ENCODE measurements around the gene XPNPEP2. TPM values are rescaled to one million over a fixed set of nuclear protein-coding genes. Genes with fewer than 3 reads are reported as not detected.

The XPNPEP2 gene
- polyA plus RNA-seq, 3 donors = 0.19 TPM; not detected in 2

- Histone ChIP-seq H2AFZ (ENCODE audit: insufficient read depth, low read depth, low read length, poor library complexity, severe bottlenecking) (no peak overlapping the region), H4K20me1 (ENCODE audit: insufficient read depth, low read length) (no peaks in the 10 kb centered on the region), H3K4me3 (replicated peaks in 1 of 3; ENCODE audit: low read depth in 2 of 3, low read length in 3 of 3) (no peak overlapping the region), H3K36me3 (replicated peaks in 1 of 2; ENCODE audit: control insufficient read depth in 1 of 2, insufficient read depth in 2 of 2, low read length in 2 of 2) (no peaks in the 10 kb centered on the region), H3K9me3 (replicated peaks in 1 of 2; ENCODE audit: control insufficient read depth in 1 of 2, insufficient read depth in 1 of 2, low read length in 2 of 2) (no peaks in the 10 kb centered on the region), H3K9ac (ENCODE audit: insufficient read depth, low read length, poor library complexity, severe bottlenecking) (no peak overlapping the region), H3K27ac (ENCODE audit: low read depth in 1 of 2, low read length in 2 of 2) (peak overlapping the region in 1 of 2 donors; percentile 20), H3K27me3 (ENCODE audit: control insufficient read depth in 2 of 2, insufficient read depth in 2 of 2, low read length in 2 of 2) (no peaks in the 10 kb centered on the region), H3K79me2 (ENCODE audit: insufficient read depth, low read length) (no peaks in the 10 kb centered on the region), H3K4me1 (ENCODE audit: control insufficient read depth in 1 of 2, insufficient read depth in 2 of 2, low read length in 2 of 2) (peaks cover 67 to 88% of the 10 kb centered on the region in 2 donors), H3K4me2 (replicated peaks; ENCODE audit: extremely low read depth, low read length, poor library complexity, severe bottlenecking) (no peak overlapping the region)
- no peak for TF ChIP-seq CTCF (IDR thresholded peaks at IDR 0.05)
- Mint-ChIP-seq H3K36me3 (no peaks in the 10 kb centered on the region), H3K27me3 (ENCODE audit: low read depth in 3 of 3) (peaks cover 0 to 9% (median 0%) of the 10 kb centered on the region in 3 donors), H3K9me3 (peaks cover 0 to 2% (median 0%) of the 10 kb centered on the region in 7 donors), H3K4me1 (peaks cover 83% of the 10 kb centered on the region), H3K4me3 (peak overlapping the region in 1 of 2 donors; percentile 27), H3K27ac (peak overlapping the region in 6 of 7 donors; percentile 50 to 81 (median 66))
- DNase-seq = no peak
- 80% methylated on average over 4 of the region's 18 CpGs for WGBS (ENCODE audit: insufficient coverage)
- intact Hi-C loops (cut with micrococcal nuclease) = loop anchor here in 1 of 2 donors (5.0 to 10.0 kb wide), 2 partner anchors 51 to 81 kb away; no protein-coding TSS in a partner anchor
Observed at GRCh38 chrX:129755779-129756650, 17.2 kb downstream of the XPNPEP2 start.

GRCh38 chrX:129759576-129760061 lies 20.8 kb downstream of the XPNPEP2 start:
- Histone ChIP-seq H3K9me3 (replicated peaks in 1 of 2; ENCODE audit: control insufficient read depth in 1 of 2, insufficient read depth in 1 of 2, low read length in 2 of 2) (no peaks in the 10 kb centered on the region), H3K36me3 (replicated peaks in 1 of 2; ENCODE audit: control insufficient read depth in 1 of 2, insufficient read depth in 2 of 2, low read length in 2 of 2) (no peaks in the 10 kb centered on the region), H3K79me2 (ENCODE audit: insufficient read depth, low read length) (no peaks in the 10 kb centered on the region), H3K4me3 (replicated peaks in 1 of 3; ENCODE audit: low read depth in 2 of 3, low read length in 3 of 3) (no peak overlapping the region), H3K9ac (ENCODE audit: insufficient read depth, low read length, poor library complexity, severe bottlenecking) (peak overlapping the region; percentile 46), H4K20me1 (ENCODE audit: insufficient read depth, low read length) (no peaks in the 10 kb centered on the region), H3K4me2 (replicated peaks; ENCODE audit: extremely low read depth, low read length, poor library complexity, severe bottlenecking) (no peak overlapping the region), H3K27ac (ENCODE audit: low read depth in 1 of 2, low read length in 2 of 2) (peak overlapping the region; percentile 90 to 91), H2AFZ (ENCODE audit: insufficient read depth, low read depth, low read length, poor library complexity, severe bottlenecking) (peak overlapping the region; percentile 46), H3K27me3 (ENCODE audit: control insufficient read depth in 2 of 2, insufficient read depth in 2 of 2, low read length in 2 of 2) (no peaks in the 10 kb centered on the region), H3K4me1 (ENCODE audit: control insufficient read depth in 1 of 2, insufficient read depth in 2 of 2, low read length in 2 of 2) (peaks cover 64 to 65% of the 10 kb centered on the region in 2 donors)
- H3K9me3 Mint-ChIP-seq = peaks cover 0 to 4% (median 0%) of the 10 kb centered on the region in 7 donors
- peak overlapping the region in 1 of 2 donors; percentile 24 for H3K4me3 Mint-ChIP-seq
- H3K4me1 Mint-ChIP-seq = peaks cover 59% of the 10 kb centered on the region
- intact Hi-C loops (cut with micrococcal nuclease) = loop anchor here in 1 of 2 donors (2.0 to 10.0 kb wide), 3 partner anchors 13 to 85 kb away; no protein-coding TSS in a partner anchor
- DNase-seq = peak; percentile 81 to 84 (median 81)
- H3K27ac Mint-ChIP-seq = peak overlapping the region; percentile 93 to 98 (median 95)
- H3K27me3 Mint-ChIP-seq (ENCODE audit: low read depth in 3 of 3) = peaks cover 0 to 11% (median 0%) of the 10 kb centered on the region in 3 donors
- WGBS (ENCODE audit: insufficient coverage) = 8% methylated on average over 2 of the region's 14 CpGs
- peak; percentile 7 for TF ChIP-seq CTCF (IDR thresholded peaks at IDR 0.05)
- no peaks in the 10 kb centered on the region for H3K36me3 Mint-ChIP-seq
